Keratinocyte (primary cell): Measurements from ENCODE around the gene HGS. TPM values are rescaled to one million over a fixed set of nuclear protein-coding genes. Genes with fewer than 3 reads are reported as not detected.
"Not testable (repeated sequence)": the region's sequence is repeated elsewhere in the genome, so short reads cannot be mapped to it uniquely, and the experiment has no call there.

Experiments
- DNase-seq: peaks from one replicate; pipeline ENCODE4 v3.0.0-alpha.2; 2011; ENCODE audit warnings: low read depth, missing footprints, low spot score
- FAIRE-seq: peaks from 2 replicates; lab custom pipeline; 2011; peaks lifted over from hg19 to GRCh38; lab: Jason Lieb, UNC
- H2AFZ ChIP-seq: 2 replicates; pipeline ENCODE4 v1.6.0; 2012; ENCODE audit warnings: low read length, control low read depth, inconsistent platforms; ENCODE audit not compliant: control insufficient read depth
- H3K27ac ChIP-seq: 2 replicates; pipeline ENCODE4 v1.5.1; 2011; ENCODE audit warnings: low read length; ENCODE audit not compliant: control insufficient read depth, insufficient read depth
- H3K27me3 ChIP-seq: 3 replicates; pipeline ENCODE4 v1.6.0; 2011; ENCODE audit warnings: low read length; ENCODE audit not compliant: control insufficient read depth, insufficient read depth; ENCODE audit errors: extremely low read depth
- H3K36me3 ChIP-seq, 2 experiments: 2 replicates in 1 of 2; 3 replicates in 1 of 2; pipeline ENCODE4 v1.5.1; 2011; ENCODE audit warnings: low read length in 2 of 2, mild to moderate bottlenecking in 1 of 2; ENCODE audit not compliant: control insufficient read depth in 2 of 2, insufficient read depth in 2 of 2; ENCODE audit errors: extremely low read depth in 1 of 2
- H3K4me1 ChIP-seq: 3 replicates; pipeline ENCODE4 v1.5.1; 2011; ENCODE audit warnings: low read length; ENCODE audit not compliant: control insufficient read depth, insufficient read depth; ENCODE audit errors: extremely low read depth
- H3K4me2 ChIP-seq: 3 replicates; pipeline ENCODE4 v1.6.0; 2011; ENCODE audit warnings: low read depth, low read length; ENCODE audit not compliant: control insufficient read depth, insufficient read depth; ENCODE audit errors: extremely low read depth
- H3K4me3 ChIP-seq, 3 experiments: fragments of 200-600 bp in 1 of 3; sonication (generic) in 1 of 3; 2 replicates in 2 of 3; 3 replicates in 1 of 3; pipeline ENCODE4 v1.5.1; 2011 to 2016; ENCODE audit warnings: low read length in 3 of 3, mild to moderate bottlenecking in 3 of 3, control low read depth in 2 of 3, inconsistent platforms in 1 of 3, low read depth in 1 of 3, mixed read lengths in 1 of 3, mixed run types in 1 of 3, moderate library complexity in 1 of 3; ENCODE audit not compliant: control insufficient read depth in 2 of 3, insufficient read depth in 2 of 3; ENCODE audit errors: extremely low read depth in 1 of 3
- H3K79me2 ChIP-seq: 2 replicates; pipeline ENCODE4 v1.6.0; 2012; ENCODE audit warnings: low read length; ENCODE audit not compliant: control insufficient read depth, insufficient read depth
- H3K9ac ChIP-seq: 3 replicates; pipeline ENCODE4 v1.6.0; 2011; ENCODE audit warnings: low read length; ENCODE audit not compliant: control insufficient read depth, insufficient read depth; ENCODE audit errors: extremely low read depth
- H3K9me1 ChIP-seq: 3 replicates; pipeline ENCODE4 v1.6.0; 2011; ENCODE audit warnings: low read length; ENCODE audit not compliant: control insufficient read depth, insufficient read depth; ENCODE audit errors: extremely low read depth
- H3K9me3 ChIP-seq: 2 replicates; pipeline ENCODE4 v1.5.1; 2012; ENCODE audit warnings: low read depth, low read length; ENCODE audit not compliant: control insufficient read depth
- H4K20me1 ChIP-seq: 3 replicates; pipeline ENCODE4 v1.6.0; 2011; ENCODE audit warnings: low read length; ENCODE audit not compliant: control insufficient read depth, insufficient read depth; ENCODE audit errors: extremely low read depth
- CTCF ChIP-seq, 3 experiments: IDR thresholded peaks in 1 of 3; conservative IDR thresholded peaks in 1 of 3; optimal IDR thresholded peaks in 1 of 3; 2 replicates in 2 of 3; 3 replicates in 1 of 3; pipeline versions ENCODE3 to v1.5.1; 2011; ENCODE audit warnings: low read length in 3 of 3, mild to moderate bottlenecking in 3 of 3, moderate library complexity in 2 of 3, control low read depth in 1 of 3, inconsistent platforms in 1 of 3; ENCODE audit not compliant: insufficient read depth in 2 of 3; ENCODE audit errors: extremely low read depth in 1 of 3
- EZH2 ChIP-seq: IDR thresholded peaks from one replicate; pipeline ENCODE4 v1.6.1; 2012; ENCODE audit warnings: inconsistent platforms, mild to moderate bottlenecking, low read length, moderate library complexity
- dilution Hi-C: fragments of 300-500 bp; cut with MboI; formaldehyde crosslinking; loops from one replicate; pipeline ENCODE4 v1.7.0; 2020; ENCODE audit warnings: low sequenced_read_pairs; ENCODE audit not compliant: extremely low pct_ligation_motif_present
- polyA plus RNA-seq, 5 experiments: library from polyadenylated mRNA; depleted of rRNA in 3 of 5; stranded (reverse) in 3 of 5; stranded (forward) in 1 of 5; unstranded in 1 of 5; fragments of >200 nt; gene quantifications; 1 replicate in 1 of 5; 2 replicates in 3 of 5; 3 replicates in 1 of 5; pipeline versions ENCODE4 v1.2.1 to v1.2.3, GENCODE V29; 2011 to 2012; ENCODE audit warnings: missing spikeins in 2 of 5, low read depth in 1 of 5, low replicate concordance in 1 of 5

Gene HGS
- polyA plus RNA-seq, 1 donor (not counting 4 experiments of a cell fraction or from before 2014, with no cell fraction given), result 79.6 TPM

DNA sequence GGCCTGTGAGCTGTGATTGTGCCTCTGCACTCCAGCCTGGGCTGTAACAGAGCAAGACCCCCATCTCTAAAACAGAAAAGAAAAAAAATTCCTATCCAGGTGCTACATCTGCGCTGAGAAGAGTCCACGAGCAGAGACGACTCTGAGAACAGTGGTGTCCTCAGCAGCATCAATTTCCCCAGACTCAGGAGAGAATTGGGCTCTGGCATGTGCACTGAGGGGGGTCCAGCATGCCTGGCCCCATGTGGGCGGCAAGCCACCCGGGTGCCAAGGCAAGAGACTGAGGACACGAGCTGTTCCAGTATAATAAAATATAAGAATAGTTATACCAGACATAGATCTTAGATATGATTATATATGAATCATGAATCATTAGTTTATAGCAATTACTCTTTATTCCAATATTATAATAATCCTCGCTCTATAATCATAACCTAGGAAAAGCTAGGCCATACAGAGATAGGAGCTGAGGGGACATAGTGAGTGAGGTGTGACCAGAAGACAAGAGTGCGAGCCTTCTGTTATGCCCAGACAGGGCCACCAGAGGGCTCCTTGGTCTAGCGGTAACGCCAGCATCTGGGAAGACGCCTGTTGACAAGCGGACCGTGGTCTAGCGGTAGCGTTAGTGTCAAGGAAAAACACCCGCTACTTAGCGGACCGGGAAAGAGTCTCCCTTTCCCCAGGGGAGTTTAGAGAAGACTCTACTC is 8.1 kb upstream of the HGS start:
- H2AFZ ChIP-seq, dilution Hi-C loops, H3K4me3 ChIP-seq, H3K4me1 ChIP-seq, H3K9ac ChIP-seq, H3K9me3 ChIP-seq, H4K20me1 ChIP-seq, H3K4me2 ChIP-seq, H3K27me3 ChIP-seq, DNase-seq, H3K79me2 ChIP-seq, H3K27ac ChIP-seq, H3K9me1 ChIP-seq: not testable (repeated sequence)
- peak; percentile 23 to 49 (median 30) for TF ChIP-seq CTCF (optimal IDR thresholded peaks at IDR 0.05 in 1 of 3, IDR thresholded peaks at IDR 0.05 in 1 of 3, conservative IDR thresholded peaks at IDR 0.05 in 1 of 3; ENCODE audit: extremely low read depth in 1 of 3, insufficient read depth in 2 of 3, low read length in 3 of 3)
- peak; percentile 64 for FAIRE-seq
- peaks cover 28 to 33% of the 10 kb centered on the region in 2 experiments for H3K36me3 ChIP-seq

GRCh38 chr17:81676906-81677305 is 6.9 kb upstream of the HGS start:
- Histone ChIP-seq H3K4me1 (no peaks in the 10 kb centered on the region), H3K27ac (no peak overlapping the region), H4K20me1 (no peaks in the 10 kb centered on the region), H3K4me3 (no peak overlapping the region), H2AFZ (no peak overlapping the region), H3K9me1 (no peaks in the 10 kb centered on the region), H3K4me2 (no peak overlapping the region), H3K79me2 (peaks cover 10% of the 10 kb centered on the region), H3K27me3 (no peaks in the 10 kb centered on the region), H3K36me3 (peaks cover 19 to 35% of the 10 kb centered on the region in 2 experiments), H3K9ac (no peak overlapping the region), H3K9me3 (no peaks in the 10 kb centered on the region)
- FAIRE-seq (no peak), DNase-seq (no peak)
- dilution Hi-C loops, result no loop called here
- TF ChIP-seq CTCF (optimal IDR thresholded peaks at IDR 0.05 in 1 of 3, IDR thresholded peaks at IDR 0.05 in 1 of 3, conservative IDR thresholded peaks at IDR 0.05 in 1 of 3; ENCODE audit: extremely low read depth in 1 of 3, insufficient read depth in 2 of 3, low read length in 3 of 3) (no peak), EZH2 (no peak)
